ENCODE measurements around the gene CCDC28A.
A peak's percentile ranks its signal among the peaks of the same experiment; 100 is the strongest.

CCDC28A gene

DNA sequence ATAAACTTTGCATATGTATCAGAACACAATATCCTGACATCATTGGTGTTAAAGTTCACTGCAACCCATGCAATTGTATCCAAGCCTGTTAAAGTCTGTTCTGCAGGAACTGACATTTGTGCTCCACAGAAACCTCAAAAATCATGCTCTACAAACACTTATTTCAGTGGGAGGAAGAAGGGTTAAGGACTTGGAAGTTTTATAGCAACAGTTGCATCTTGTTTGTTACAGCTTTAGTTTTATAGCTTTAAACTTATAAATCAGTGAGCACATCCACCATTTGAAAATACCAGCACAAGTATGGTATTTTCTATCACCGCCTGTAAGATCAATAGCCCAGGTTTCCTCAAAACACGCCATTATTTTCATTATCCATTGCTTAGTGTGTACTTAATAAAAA is 23.2 kb downstream of the CCDC28A start:
- DNase-seq = no peak

GRCh38 chr6:138797806-138798446 is 24.4 kb downstream of the CCDC28A start:
- DNase-seq = no peak

DNA sequence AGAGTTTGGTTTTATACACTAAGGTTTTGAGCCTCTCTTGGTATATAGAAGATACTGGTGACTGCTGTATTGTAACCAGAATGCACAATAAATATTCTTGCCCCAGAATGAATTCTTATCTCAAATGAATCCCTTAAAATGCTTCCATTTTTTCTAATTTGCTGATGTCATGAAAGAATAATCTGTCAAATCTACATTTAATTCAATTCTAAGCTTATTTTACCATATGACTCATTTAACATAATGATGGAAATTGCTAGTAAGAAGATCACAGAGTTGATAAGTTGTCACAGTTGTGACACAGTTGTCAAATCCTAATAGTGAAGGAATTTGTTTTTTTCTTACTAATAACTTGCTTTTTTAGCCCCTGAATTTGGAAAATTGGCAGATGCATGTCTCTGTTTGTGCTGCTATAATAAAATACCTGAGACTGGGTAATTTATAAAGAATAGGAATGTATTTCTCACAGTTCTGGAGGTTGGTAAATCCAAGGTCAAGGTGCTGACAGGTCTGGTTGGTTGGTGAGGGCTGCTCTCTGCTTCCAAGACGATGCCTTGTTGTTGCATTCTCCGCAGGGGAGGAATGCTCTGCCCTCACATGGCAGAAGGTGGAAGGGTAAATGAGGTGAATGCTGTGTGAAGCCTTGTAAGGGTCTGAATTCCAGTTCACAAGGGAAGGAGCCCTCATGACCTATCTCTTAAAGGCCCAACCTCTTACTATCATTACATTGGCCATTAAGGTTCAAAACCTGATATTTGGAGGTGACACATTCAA is 27.0 kb downstream of the CCDC28A start:
- DNase-seq = no peak

DNA sequence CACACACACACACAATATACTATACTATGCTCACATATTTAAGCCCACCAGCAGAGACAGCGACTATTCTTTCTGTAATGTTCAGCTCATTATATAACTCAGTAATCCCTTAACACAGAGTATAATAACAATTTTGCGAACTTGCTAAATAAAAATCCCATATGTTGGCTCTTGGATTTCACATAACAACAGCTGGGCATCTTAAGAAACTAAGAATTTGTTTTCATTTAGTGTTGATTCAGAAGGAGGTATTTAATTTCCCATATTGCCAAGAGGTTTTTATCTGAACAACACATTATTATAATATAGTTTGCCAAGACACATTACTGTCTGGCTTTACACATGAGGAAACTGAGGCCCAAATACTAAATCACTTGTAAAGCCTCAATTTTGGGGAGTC is 29.8 kb downstream of the CCDC28A start:
- DNase-seq = no peak

DNA sequence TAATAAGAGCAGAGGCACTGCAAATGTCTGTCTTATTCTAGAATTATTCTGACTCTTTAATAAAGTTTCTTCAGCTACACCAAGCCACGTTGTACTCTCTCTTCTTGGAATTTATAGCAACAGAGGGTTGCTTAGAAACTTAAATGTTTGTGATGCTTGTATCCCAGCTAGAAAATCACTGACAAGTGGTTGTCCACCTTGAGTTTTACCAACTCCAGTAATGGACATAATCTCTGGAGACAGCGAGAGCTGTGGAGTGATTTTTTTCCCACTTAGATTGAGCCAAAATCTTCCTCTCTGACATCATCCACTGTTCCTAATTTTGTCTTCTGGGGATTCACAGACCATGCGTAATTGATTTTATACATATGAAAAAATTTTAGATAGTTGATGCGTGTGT is 30.3 kb downstream of the CCDC28A start:
- no peak for DNase-seq

DNA sequence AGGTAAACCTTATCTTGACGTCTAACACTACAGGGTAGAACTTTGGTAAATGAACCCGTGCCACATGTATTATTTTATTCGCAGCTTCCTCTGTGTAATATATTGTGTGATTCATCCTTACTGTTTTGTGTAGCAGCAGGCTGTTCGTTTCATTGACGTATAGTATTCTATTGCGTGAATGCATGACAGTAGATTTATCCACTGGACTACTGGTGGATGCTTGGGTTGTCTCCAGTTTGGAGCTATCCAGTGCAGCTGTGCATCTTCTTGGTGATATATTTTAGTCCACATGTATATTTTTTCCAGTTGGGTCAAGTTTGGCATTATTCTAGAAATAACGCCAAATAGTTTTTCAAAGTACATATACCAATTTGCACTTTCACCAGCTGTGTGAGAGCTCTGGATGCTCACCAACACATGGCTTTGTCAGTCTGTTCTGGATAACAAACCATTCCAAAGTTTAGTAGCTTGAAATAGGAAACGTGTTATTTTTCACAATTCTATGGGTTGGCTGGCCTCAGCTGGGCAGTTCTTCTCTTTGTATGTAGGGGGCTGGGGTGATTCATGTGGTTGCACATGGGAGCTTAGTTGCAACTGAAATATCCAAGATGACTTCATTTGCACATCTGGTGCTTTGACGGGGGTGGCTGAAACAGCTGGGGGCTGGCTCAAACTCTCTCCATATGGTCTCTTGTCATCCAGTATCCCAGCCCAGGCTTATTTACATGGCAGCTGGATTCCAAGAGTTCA is 31.6 kb downstream of the CCDC28A start:
- DNase-seq = no peak

GRCh38 chr6:138806889-138807288 is 33.3 kb downstream of the CCDC28A start:
- DNase-seq = no peak

DNA sequence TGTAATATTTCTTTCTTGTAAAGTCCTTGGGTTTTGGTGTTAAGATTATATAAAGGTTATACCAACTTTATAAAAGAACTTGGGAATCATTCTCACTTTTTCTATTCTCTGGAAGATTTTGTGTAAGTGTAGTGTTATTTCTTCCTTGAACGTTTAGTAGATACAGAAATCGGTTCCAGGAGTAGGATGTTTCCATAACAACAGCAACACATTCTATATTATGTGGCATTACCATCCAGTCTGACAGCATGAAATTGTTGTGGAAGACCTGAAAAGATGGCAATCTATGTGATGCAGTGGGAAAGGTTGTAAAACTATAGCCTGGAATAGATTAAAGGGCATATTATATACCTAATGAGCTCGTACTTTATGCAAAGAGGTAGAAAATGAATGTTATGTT is 36.1 kb downstream of the CCDC28A start:
- DNase-seq = no peak

DNA sequence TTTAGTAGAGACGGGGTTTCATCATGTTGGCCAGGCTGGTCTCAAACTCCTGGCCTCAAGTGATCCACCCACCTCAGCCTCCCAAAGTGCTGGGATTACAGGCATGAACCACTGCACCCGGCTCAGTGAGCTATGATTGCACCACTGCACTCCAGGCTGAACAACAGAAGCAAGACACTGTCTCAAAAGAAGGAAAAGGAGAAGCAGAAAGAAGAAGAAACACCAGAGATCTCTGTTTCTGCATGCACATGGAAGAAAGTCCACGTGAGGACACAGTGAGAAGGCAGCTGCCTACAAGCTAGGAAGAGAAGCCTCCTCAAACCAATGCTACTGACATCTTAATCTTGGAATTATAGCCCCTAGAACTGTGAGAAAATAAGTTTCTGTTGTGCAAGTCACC is 38.3 kb downstream of the CCDC28A start:
- DNase-seq = no peak

GRCh38 chr6:138814179-138814834 is 40.7 kb downstream of the CCDC28A start:
- no peak for DNase-seq

DNA sequence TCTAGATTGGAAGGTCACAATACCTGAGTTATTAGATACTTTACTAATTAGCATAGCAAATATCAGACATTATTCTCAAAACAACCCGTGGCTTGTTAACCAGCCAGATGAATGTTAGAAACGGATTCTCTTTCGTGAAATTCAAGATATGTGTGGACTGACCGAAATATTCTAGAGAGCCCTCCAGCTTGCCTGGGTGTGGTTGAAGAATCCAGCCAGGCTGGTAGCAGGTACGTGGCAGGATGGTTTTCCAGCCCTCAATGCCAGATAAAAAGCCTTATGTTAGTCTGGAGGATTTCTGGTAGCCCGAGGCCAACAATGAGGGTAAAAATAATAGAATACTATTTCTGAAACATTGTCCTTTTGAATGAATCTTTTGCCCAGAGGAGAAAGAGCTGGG is 41.7 kb downstream of the CCDC28A start:
- DNase-seq = no peak

- DNase-seq = peak; percentile 62
Measured at GRCh38 chr6:138815797-138816528, 42.4 kb downstream of the CCDC28A start.

GRCh38 chr6:138817799-138818198 is 44.2 kb downstream of the CCDC28A start:
- no peak for DNase-seq

DNA sequence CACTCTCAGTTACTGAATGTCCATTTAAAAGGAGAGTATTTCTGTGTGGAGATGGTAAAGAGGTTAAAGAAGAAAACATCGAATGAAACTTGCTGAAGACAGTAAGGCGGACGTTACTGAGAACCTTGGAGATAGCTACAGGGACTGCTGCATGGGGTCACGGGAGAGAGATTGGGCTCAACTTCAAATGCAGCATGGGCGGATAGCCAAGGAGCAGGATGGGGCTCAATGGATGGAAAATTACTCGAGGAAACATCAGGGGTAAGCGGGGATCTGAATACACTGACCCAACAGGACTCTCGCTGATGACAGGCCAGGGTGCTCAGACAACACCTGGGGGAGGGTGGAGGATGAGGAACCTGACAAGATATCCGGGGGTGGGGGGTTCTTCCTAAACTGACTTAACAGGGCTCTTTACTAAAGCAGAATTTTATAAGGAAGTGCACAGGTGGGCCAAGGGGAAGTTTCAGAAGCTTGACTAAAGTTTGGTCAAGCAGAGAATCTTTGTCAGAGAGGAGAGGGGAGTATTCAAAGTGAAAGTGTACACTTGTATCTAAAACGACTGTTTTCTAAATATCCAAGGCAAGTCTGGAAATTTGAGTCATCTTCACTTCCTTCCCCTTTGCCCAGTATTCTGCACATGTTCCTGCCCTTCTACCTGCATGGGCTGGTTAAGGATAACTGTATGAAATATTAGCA is 45.1 kb downstream of the CCDC28A start:
- no peak for DNase-seq

GRCh38 chr6:138821519-138821918 is 48.0 kb downstream of the CCDC28A start:
- no peak for DNase-seq

- DNase-seq = no peak
Measured at GRCh38 chr6:138824482-138825144, 51.0 kb downstream of the CCDC28A start.

DNA sequence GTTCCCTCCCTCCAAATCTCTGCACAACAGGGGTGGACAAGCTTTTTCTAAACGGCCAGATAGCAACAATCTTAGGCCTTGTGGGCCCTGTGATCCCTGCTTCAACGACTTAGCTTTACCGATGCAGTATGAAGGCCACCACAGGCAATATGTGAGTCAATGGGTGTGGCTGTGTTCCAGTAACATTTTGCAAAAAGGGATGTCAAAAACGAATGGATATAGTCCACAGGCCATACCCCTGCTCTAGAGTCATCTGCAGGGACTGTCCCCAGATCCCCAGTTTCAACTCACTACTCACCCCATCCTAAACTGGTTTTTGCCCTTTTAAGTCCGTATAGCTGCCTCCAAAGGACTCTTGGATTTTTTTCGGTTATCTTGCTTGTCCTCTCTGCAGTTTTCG is 56.7 kb downstream of the CCDC28A start:
- no peak for DNase-seq

DNA sequence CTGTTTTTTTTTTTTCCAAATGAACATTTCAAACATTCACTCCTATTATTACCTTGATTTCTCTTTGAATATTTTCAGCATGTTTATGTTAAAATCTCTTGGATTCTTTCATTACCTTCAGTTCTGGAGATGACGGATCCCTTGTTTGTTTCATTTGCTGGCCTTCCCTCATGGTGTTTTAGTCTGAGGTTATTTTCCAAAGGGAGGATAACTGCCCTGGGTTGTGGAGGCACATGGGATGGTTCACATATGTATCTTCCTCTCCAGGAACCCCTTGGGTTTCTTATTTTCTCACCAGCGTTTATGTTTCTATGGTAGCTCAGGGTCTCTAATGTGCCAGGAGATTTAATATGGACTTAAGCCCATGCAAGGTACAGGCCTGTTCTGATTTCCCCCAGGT is 58.6 kb downstream of the CCDC28A start:
- no peak for DNase-seq

DNA sequence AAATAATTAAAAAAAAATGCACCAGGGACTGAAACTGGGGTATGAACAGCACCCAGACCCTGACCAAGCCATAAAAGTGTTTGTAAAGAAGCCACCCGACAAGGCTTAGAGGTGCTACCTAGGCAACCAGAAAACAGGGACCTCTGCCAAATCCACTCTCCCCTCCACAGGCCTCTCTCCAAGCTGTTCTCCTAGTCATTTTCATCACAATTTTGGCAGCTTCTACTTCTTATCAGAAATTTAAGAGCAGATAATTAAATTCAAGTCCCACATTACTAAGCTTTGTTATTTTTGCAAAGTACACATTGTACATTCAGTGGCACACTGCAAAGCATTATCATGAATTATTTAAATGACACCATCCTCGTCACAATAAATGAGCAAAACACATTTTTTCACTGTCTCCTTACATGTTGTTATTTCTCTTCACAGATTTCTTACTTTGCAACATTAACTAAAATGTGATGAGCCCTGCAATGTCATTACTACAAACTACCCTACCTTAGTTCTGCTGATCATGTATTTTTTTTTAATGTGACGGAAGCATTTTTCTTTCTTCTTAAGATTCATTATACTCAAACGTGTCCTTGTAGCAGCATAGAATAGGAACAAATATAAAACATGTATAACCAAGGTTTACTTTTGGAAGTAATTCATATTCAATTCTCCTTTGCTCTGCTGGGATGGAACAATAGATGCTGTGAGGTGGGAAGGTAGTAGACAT is 60.4 kb downstream of the CCDC28A start:
- DNase-seq = no peak

GRCh38 chr6:138837246-138837645 is 63.7 kb downstream of the CCDC28A start:
- DNase-seq = no peak

Measured in hematopoietic multipotent progenitor cell treated with erythropoietin and hydrocortisone succinate and interleukin-3 and kit ligand, for 8 days (in vitro differentiated cells).